Mesendoderm (in vitro differentiated cells): ENCODE results near the gene SUCLG1.

ENCODE experiments used
- DNase-seq: peaks from one replicate; pipeline ENCODE4 v3.0.0; 2013
- H2AK5ac ChIP-seq: 2 replicates; pipeline ENCODE4 v1.6.1; 2013; ENCODE audit warnings: low read length, inconsistent platforms
- H2BK120ac ChIP-seq: 2 replicates; pipeline ENCODE4 v1.6.1; 2013; ENCODE audit warnings: low read depth, mild to moderate bottlenecking, low read length, moderate library complexity, mixed read lengths
- H2BK15ac ChIP-seq: replicated peaks from 2 replicates; pipeline ENCODE4 v1.6.1; 2013; ENCODE audit warnings: low read depth, mild to moderate bottlenecking, moderate library complexity
- H2BK5ac ChIP-seq: 2 replicates; pipeline ENCODE4 v1.6.1; 2013; ENCODE audit warnings: low read length, inconsistent platforms
- H3K18ac ChIP-seq: 2 replicates; pipeline ENCODE4 v1.6.1; 2013; ENCODE audit warnings: mild to moderate bottlenecking, low read length, mixed read lengths
- H3K23ac ChIP-seq: one replicate; pipeline ENCODE4 v1.6.1; 2013; ENCODE audit warnings: low read length
- H3K27ac ChIP-seq: 2 replicates; pipeline ENCODE4 v1.5.1; 2013; ENCODE audit warnings: low read depth, mild to moderate bottlenecking, inconsistent platforms, low read length, moderate library complexity
- H3K27me3 ChIP-seq: 2 replicates; pipeline ENCODE4 v1.6.1; 2013; ENCODE audit warnings: low read length, control low read depth, mild to moderate bottlenecking, inconsistent platforms; ENCODE audit not compliant: insufficient read depth, poor library complexity
- H3K36me3 ChIP-seq: 2 replicates; pipeline ENCODE4 v1.6.1; 2013; ENCODE audit warnings: low read length, inconsistent platforms; ENCODE audit not compliant: control insufficient read depth, insufficient read depth
- H3K4ac ChIP-seq: one replicate; pipeline ENCODE4 v1.6.1; 2013; ENCODE audit warnings: low read depth, mild to moderate bottlenecking, low read length, moderate library complexity
- H3K4me1 ChIP-seq: 2 replicates; pipeline ENCODE4 v1.6.1; 2013; ENCODE audit warnings: low read depth, low read length, inconsistent platforms; ENCODE audit not compliant: control insufficient read depth
- H3K4me2 ChIP-seq: 2 replicates; pipeline ENCODE4 v1.6.1; 2013; ENCODE audit warnings: low read length
- H3K4me3 ChIP-seq: 2 replicates; pipeline ENCODE4 v1.5.1; 2013; ENCODE audit warnings: mild to moderate bottlenecking, low read length
- H3K56ac ChIP-seq: one replicate; pipeline ENCODE4 v1.6.1; 2013; ENCODE audit warnings: low read length
- H3K79me1 ChIP-seq: 2 replicates; pipeline ENCODE4 v1.6.1; 2013; ENCODE audit warnings: low read length, inconsistent platforms
- H3K79me2 ChIP-seq: 2 replicates; pipeline ENCODE4 v1.6.1; 2013; ENCODE audit warnings: mild to moderate bottlenecking, low read length; ENCODE audit not compliant: control insufficient read depth, insufficient read depth
- H3K9ac ChIP-seq: 2 replicates; pipeline ENCODE4 v1.6.1; 2013; ENCODE audit warnings: low read length, inconsistent platforms
- H4K5ac ChIP-seq: one replicate; pipeline ENCODE4 v1.6.1; 2013; ENCODE audit warnings: low read length
- H4K8ac ChIP-seq: one replicate; pipeline ENCODE4 v1.6.1; 2013; ENCODE audit warnings: low read depth, mild to moderate bottlenecking, control low read depth, low read length, moderate library complexity
- WGBS: extraction: QIAGEN DNeasy Blood & Tissue Kit; methylation state at CpG from one replicate; pipeline ENCODE4 v1.1.7; 2013; ENCODE audit warnings: low lambda C conversion rate, missing lambda C conversion rate; ENCODE audit not compliant: insufficient coverage; ENCODE audit errors: extremely low coverage; 5-methylcytosine and 5-hydroxymethylcytosine counted together

Gene SUCLG1

GRCh38 chr2:84425310-84425709 is 33.8 kb downstream of the SUCLG1 start:
- H3K9ac ChIP-seq, result no peak overlapping the region
- H2BK15ac ChIP-seq, result no peak overlapping the region
- DNase-seq, result no peak
- H2AK5ac ChIP-seq, result no peak overlapping the region
- H4K8ac ChIP-seq, result no peak overlapping the region
- H3K79me2 ChIP-seq, result no peaks in the 10 kb centered on the region
- no peaks in the 10 kb centered on the region for H3K36me3 ChIP-seq
- no peaks in the 10 kb centered on the region for H3K27me3 ChIP-seq
- H3K4me2 ChIP-seq, result no peak overlapping the region
- H3K4me1 ChIP-seq, result no peaks in the 10 kb centered on the region
- no CpG with 5 or more reads among the region's 3 CpGs for WGBS
- H2BK5ac ChIP-seq, result no peak overlapping the region
- no peak overlapping the region for H3K4ac ChIP-seq
- H3K79me1 ChIP-seq, result no peaks in the 10 kb centered on the region
- no peak overlapping the region for H3K18ac ChIP-seq
- H3K56ac ChIP-seq, result no peak overlapping the region
- no peak overlapping the region for H2BK120ac ChIP-seq
- H3K23ac ChIP-seq, result no peak overlapping the region
- H3K27ac ChIP-seq, result no peak overlapping the region
- no peak overlapping the region for H4K5ac ChIP-seq
- no peak overlapping the region for H3K4me3 ChIP-seq

GRCh38 chr2:84424152-84424551 is 34.9 kb downstream of the SUCLG1 start:
- Histone ChIP-seq H3K56ac (no peak overlapping the region), H3K27ac (no peak overlapping the region), H3K4ac (no peak overlapping the region), H2BK15ac (no peak overlapping the region), H3K23ac (no peak overlapping the region), H3K36me3 (no peaks in the 10 kb centered on the region), H2BK120ac (no peak overlapping the region), H3K27me3 (no peaks in the 10 kb centered on the region), H3K4me3 (no peak overlapping the region), H4K5ac (no peak overlapping the region), H2AK5ac (no peak overlapping the region), H4K8ac (no peak overlapping the region), H3K4me1 (no peaks in the 10 kb centered on the region), H3K79me2 (no peaks in the 10 kb centered on the region), H2BK5ac (no peak overlapping the region), H3K18ac (no peak overlapping the region), H3K4me2 (no peak overlapping the region), H3K79me1 (no peaks in the 10 kb centered on the region), H3K9ac (no peak overlapping the region)
- DNase-seq, result no peak

DNA sequence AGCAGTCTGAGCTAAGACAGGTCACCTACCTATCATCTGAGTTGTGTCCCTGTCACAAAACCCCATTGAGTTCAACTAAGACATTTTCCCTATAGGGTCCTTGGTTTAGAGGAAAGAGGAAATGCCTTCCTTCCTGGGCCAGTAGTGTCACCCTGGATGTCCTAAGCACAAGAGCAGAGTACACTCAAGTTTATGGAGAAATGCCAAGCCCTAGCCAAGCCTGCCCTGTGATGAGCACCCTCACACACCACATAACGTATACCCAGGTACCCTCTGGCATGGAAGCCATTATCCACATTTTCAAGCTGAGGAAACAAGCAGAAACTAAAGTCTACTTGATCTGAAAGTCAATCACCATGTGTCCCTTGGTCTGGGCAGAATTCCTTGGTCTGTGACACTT is 37.3 kb downstream of the SUCLG1 start:
- Histone ChIP-seq H2BK15ac (no peak overlapping the region), H3K4ac (no peak overlapping the region), H3K27ac (no peak overlapping the region), H2BK5ac (no peak overlapping the region), H3K23ac (no peak overlapping the region), H3K36me3 (no peaks in the 10 kb centered on the region), H3K4me2 (no peak overlapping the region), H4K5ac (no peak overlapping the region), H3K79me1 (no peaks in the 10 kb centered on the region), H3K4me3 (no peak overlapping the region), H2BK120ac (no peak overlapping the region), H3K9ac (no peak overlapping the region), H2AK5ac (no peak overlapping the region), H3K79me2 (no peaks in the 10 kb centered on the region), H3K56ac (no peak overlapping the region), H3K18ac (no peak overlapping the region), H4K8ac (no peak overlapping the region), H3K27me3 (no peaks in the 10 kb centered on the region), H3K4me1 (no peaks in the 10 kb centered on the region)
- no peak for DNase-seq
- WGBS, result no CpG with 5 or more reads among the region's 1 CpG

DNA sequence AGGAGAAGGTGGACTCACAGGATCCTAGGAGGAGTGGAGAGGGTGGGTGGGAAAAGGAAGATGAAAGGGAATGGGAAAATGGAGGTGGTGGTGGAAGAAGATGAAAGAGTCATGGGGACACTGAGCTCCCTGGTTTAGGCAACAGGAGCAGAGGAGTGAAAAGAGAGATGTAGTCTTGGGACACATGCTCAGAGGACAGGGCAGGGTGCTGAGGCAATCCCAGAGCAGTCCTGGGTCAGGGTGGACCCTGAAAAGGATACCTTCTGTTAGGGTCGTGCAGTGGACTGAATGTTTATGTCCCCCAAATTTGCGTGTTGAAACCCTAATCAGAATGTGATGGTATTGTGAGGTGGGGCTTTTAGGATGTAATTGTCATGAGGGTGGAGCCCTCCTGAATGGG is 37.9 kb downstream of the SUCLG1 start:
- no peak for DNase-seq
- Histone ChIP-seq H2BK5ac (no peak overlapping the region), H2BK15ac (no peak overlapping the region), H3K79me2 (no peaks in the 10 kb centered on the region), H2AK5ac (no peak overlapping the region), H3K56ac (no peak overlapping the region), H4K8ac (no peak overlapping the region), H4K5ac (no peak overlapping the region), H3K36me3 (no peaks in the 10 kb centered on the region), H3K79me1 (no peaks in the 10 kb centered on the region), H3K4me3 (no peak overlapping the region), H3K18ac (no peak overlapping the region), H3K4me1 (no peaks in the 10 kb centered on the region), H2BK120ac (no peak overlapping the region), H3K4me2 (no peak overlapping the region), H3K9ac (no peak overlapping the region), H3K27ac (no peak overlapping the region), H3K23ac (no peak overlapping the region), H3K27me3 (no peaks in the 10 kb centered on the region), H3K4ac (no peak overlapping the region)
- WGBS, result no CpG with 5 or more reads among the region's 2 CpGs

DNA sequence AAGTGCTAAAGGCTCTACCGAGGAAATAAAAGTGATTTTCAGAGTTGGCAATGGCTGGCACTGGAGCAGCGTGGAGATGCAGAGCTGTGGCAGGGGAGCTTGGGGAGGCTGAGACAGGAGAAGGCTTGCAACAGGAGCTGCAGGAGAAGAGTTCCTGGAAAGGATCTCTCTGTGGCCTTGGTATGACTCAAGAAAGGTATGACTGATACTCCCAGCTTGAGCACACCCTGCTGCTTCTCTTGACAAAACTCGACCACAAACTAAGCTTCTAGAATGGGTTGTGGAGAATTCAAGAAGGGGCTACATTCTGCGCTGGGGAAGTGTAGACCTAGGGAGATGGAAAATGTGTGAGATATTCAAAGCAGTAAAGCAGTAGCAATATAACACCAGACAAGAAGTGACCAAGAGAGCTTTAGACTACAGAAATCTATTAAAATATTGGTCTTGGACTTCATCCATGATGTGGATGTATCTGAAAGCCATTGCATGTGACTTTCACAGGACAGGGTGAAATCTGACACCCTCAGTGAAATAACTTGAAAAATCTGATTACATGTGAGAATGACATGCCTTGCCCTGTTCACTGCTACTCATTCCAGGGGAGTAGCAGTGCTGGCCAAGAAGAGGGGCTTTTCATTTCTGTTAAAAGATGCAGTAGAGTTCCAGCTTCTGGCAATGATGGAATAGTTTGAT is 41.5 kb downstream of the SUCLG1 start:
- no peak overlapping the region for H3K56ac ChIP-seq
- no peak overlapping the region for H3K9ac ChIP-seq
- H3K4ac ChIP-seq, result no peak overlapping the region
- no peaks in the 10 kb centered on the region for H3K79me1 ChIP-seq
- H3K4me2 ChIP-seq, result no peak overlapping the region
- no CpG with 5 or more reads among the region's 4 CpGs for WGBS
- H2AK5ac ChIP-seq, result no peak overlapping the region
- H2BK5ac ChIP-seq, result no peak overlapping the region
- H2BK15ac ChIP-seq, result no peak overlapping the region
- H3K4me1 ChIP-seq, result no peaks in the 10 kb centered on the region
- H3K18ac ChIP-seq, result no peak overlapping the region
- no peak for DNase-seq
- no peak overlapping the region for H3K23ac ChIP-seq
- no peak overlapping the region for H3K27ac ChIP-seq
- no peak overlapping the region for H3K4me3 ChIP-seq
- H4K8ac ChIP-seq, result no peak overlapping the region
- no peak overlapping the region for H4K5ac ChIP-seq
- H2BK120ac ChIP-seq, result no peak overlapping the region
- H3K27me3 ChIP-seq, result no peaks in the 10 kb centered on the region
- H3K36me3 ChIP-seq, result no peaks in the 10 kb centered on the region
- H3K79me2 ChIP-seq, result no peaks in the 10 kb centered on the region

GRCh38 chr2:84409531-84409930 is 49.5 kb downstream of the SUCLG1 start:
- H3K79me2 ChIP-seq, result no peaks in the 10 kb centered on the region
- H3K23ac ChIP-seq, result no peak overlapping the region
- no peak for DNase-seq
- no peak overlapping the region for H2BK15ac ChIP-seq
- no peak overlapping the region for H3K27ac ChIP-seq
- H3K79me1 ChIP-seq, result no peaks in the 10 kb centered on the region
- no CpG with 5 or more reads among the region's 2 CpGs for WGBS
- no peak overlapping the region for H3K9ac ChIP-seq
- no peak overlapping the region for H2AK5ac ChIP-seq
- H4K5ac ChIP-seq, result no peak overlapping the region
- no peak overlapping the region for H2BK5ac ChIP-seq
- H3K27me3 ChIP-seq, result no peaks in the 10 kb centered on the region
- H3K36me3 ChIP-seq, result no peaks in the 10 kb centered on the region
- no peak overlapping the region for H3K18ac ChIP-seq
- H3K4me2 ChIP-seq, result no peak overlapping the region
- H3K4ac ChIP-seq, result no peak overlapping the region
- H2BK120ac ChIP-seq, result no peak overlapping the region
- no peak overlapping the region for H4K8ac ChIP-seq
- H3K4me3 ChIP-seq, result no peak overlapping the region
- H3K4me1 ChIP-seq, result no peaks in the 10 kb centered on the region
- no peak overlapping the region for H3K56ac ChIP-seq
